NB4 (cell line): Measurements from ENCODE around the gene REPIN1.

Experiments used
- DNase-seq: peaks from one replicate; pipeline ENCODE4 v3.0.0; 2010; ENCODE audit warnings: low read depth
- H3K4me3 ChIP-seq: one replicate; pipeline ENCODE4 v1.5.1; 2011; ENCODE audit warnings: mild to moderate bottlenecking, low read depth, low read length, moderate library complexity
- MAX ChIP-seq: IDR thresholded peaks from 2 replicates; pipeline ENCODE4 v1.6.1; 2011; ENCODE audit warnings: low read depth, low read length
- MYC ChIP-seq: IDR thresholded peaks from 2 replicates; pipeline ENCODE4 v1.6.1; 2011; ENCODE audit warnings: low read depth, low read length
- POLR2A ChIP-seq: IDR thresholded peaks from 2 replicates; pipeline ENCODE4 v1.6.1; 2011; ENCODE audit warnings: mild to moderate bottlenecking; ENCODE audit not compliant: insufficient read length; ENCODE audit errors: extremely low read depth
- TF ChIP-seq, protein P1 (sequence below): IDR thresholded peaks from one replicate; pipeline ENCODE4 v1.5.1; 2012; ENCODE audit warnings: low read depth, low read length

REPIN1 gene

DNA sequence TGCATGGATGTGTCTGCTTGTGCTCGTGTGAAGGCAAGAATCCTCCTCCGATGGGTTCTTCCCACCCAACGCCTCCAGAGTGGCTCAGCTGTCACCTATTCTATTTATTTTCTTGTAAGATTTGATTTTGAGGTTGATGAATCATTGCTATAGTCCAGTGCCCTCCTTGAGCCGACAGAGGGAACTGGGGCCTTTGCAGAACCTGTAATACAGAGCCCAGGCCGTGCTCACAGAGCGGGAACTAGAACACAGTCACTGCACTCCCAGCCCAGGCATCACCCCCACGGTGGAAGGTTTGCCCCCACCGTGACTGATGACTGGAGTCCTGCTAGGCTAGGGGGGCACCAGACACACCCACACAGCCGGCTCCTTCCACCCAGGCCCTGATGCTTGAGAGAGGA, 29.2 kb upstream of the REPIN1 start:
- TF ChIP-seq, protein P1, sequence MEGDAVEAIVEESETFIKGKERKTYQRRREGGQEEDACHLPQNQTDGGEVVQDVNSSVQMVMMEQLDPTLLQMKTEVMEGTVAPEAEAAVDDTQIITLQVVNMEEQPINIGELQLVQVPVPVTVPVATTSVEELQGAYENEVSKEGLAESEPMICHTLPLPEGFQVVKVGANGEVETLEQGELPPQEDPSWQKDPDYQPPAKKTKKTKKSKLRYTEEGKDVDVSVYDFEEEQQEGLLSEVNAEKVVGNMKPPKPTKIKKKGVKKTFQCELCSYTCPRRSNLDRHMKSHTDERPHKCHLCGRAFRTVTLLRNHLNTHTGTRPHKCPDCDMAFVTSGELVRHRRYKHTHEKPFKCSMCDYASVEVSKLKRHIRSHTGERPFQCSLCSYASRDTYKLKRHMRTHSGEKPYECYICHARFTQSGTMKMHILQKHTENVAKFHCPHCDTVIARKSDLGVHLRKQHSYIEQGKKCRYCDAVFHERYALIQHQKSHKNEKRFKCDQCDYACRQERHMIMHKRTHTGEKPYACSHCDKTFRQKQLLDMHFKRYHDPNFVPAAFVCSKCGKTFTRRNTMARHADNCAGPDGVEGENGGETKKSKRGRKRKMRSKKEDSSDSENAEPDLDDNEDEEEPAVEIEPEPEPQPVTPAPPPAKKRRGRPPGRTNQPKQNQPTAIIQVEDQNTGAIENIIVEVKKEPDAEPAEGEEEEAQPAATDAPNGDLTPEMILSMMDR = no peak
- TF ChIP-seq MYC (no peak), MAX (no peak), POLR2A (no peak)
- no peak overlapping the region for H3K4me3 ChIP-seq
- peak; percentile 40 for DNase-seq

GRCh38 chr7:150340024-150340749, 28.4 kb upstream of the REPIN1 start:
- TF ChIP-seq MYC = no peak
- no peak for TF ChIP-seq MAX
- TF ChIP-seq, protein P1 = no peak
- no peak for TF ChIP-seq POLR2A
- no peak overlapping the region for H3K4me3 ChIP-seq
- DNase-seq = peak; percentile 49

DNA sequence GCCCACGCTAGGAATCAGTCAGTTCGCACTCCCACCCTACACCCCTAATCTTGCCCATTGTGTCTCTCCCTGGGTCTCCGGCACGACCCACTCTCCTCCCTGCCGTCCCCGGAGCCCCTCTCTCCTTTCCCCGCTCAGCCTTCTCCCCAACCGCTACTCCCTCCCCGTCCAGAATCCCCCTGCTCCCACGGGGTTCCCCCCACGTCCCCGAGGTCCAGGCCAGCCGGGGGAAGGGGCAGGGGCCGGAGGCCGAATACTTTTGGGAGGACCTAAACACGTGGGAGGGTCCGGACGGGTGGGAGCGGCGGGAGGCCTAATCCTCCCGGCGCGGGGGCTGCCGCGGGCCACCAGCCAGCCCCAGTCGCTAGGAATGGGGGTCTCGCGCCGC, 27.8 kb upstream of the REPIN1 start:
- H3K4me3 ChIP-seq = no peak overlapping the region
- TF ChIP-seq MYC = no peak
- TF ChIP-seq, protein P1 = no peak
- TF ChIP-seq MAX = no peak
- no peak for TF ChIP-seq POLR2A
- DNase-seq = no peak

DNA sequence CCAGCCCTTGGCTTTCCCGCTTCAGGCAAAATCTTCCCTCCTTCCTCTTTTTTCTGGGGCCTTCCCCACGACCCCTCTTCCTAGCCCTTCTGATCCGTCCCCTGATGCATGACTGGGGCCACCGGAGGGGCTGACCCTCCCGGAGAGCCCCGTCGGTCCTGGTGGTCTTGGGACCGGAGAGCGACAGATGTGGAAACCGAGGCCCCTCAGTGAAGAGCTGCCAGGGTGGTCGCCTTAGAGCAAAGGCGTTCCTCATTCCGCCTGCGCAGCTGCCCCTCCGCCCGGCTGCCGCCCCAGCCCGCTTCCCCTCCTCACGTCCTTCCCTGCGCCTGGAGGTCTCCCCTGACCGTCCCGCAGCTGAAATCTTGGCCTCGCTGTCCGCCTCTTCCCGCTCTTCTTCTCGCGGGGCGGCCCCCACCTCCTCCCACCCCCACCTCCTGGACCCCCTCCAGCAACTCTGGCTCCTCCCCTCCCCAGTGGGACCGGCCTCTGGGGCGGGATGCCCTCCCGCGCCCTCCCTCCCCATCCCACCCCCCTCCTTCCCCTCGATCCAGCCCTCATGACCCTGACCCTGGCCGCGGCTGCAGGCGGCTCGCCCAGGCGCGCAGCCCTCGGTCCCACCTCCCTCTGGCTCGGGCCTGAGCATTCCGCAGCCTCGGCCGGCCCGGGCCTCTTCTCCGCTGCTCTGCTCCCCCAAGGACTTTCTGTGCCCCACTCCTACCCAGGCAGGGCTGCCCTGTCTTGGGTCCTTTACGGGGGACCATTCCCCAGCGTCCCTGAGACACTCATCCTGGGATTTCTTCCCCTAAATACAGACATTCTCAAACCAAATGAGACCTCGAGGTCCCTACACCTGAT, 27.1 kb upstream of the REPIN1 start, which contains the start of gene RARRES2:
Gene RARRES2, minus strand, starts transcription at position 367 of the 858 bp plus-strand sequence. CDS start 1,020 bp downstream, outside the sequence.
- TF ChIP-seq, protein P1 = no peak
- TF ChIP-seq MYC = no peak
- no peak for TF ChIP-seq POLR2A
- TF ChIP-seq MAX = no peak
- no peak for DNase-seq
- no peak within 1 kb of the TSS for H3K4me3 ChIP-seq

- H3K4me3 ChIP-seq = no peak overlapping the region
- TF ChIP-seq MAX (no peak), MYC (no peak), POLR2A (no peak)
- TF ChIP-seq, protein P1 = no peak
- no peak for DNase-seq
Measured at GRCh38 chr7:150342121-150342408, 26.6 kb upstream of the REPIN1 start.
